HUES64 (cell line): ENCODE measurements around the gene CASZ1.
A peak's percentile ranks its signal among the peaks of the same experiment; 100 is the strongest.

Source experiments
- H3K27ac ChIP-seq: 2 replicates; pipeline ENCODE4 v1.7.0; 2013; ENCODE audit warnings: low read depth, low read length, inconsistent platforms
- H3K27me3 ChIP-seq: 2 replicates; pipeline ENCODE4 v1.6.1; 2013; ENCODE audit warnings: mild to moderate bottlenecking, low read length; ENCODE audit not compliant: insufficient read depth
- H3K36me3 ChIP-seq: 2 replicates; pipeline ENCODE4 v1.6.1; 2013; ENCODE audit warnings: mild to moderate bottlenecking, low read length; ENCODE audit not compliant: insufficient read depth
- H3K4me1 ChIP-seq: 2 replicates; pipeline ENCODE4 v1.6.1; 2013; ENCODE audit warnings: mild to moderate bottlenecking, low read length, moderate library complexity; ENCODE audit not compliant: insufficient read depth
- H3K4me3 ChIP-seq: 2 replicates; pipeline ENCODE4 v1.5.1; 2013; ENCODE audit warnings: mild to moderate bottlenecking, low read length, moderate library complexity
- H3K9ac ChIP-seq: 2 replicates; pipeline ENCODE4 v1.6.1; 2013; ENCODE audit warnings: mild to moderate bottlenecking, low read depth, low read length
- H3K9me3 ChIP-seq: 2 replicates; pipeline ENCODE4 v1.6.1; 2013; ENCODE audit warnings: low read depth, low read length; ENCODE audit not compliant: insufficient read depth
- WGBS: fragments of 150-250, 120-280 bp; methylation state at CpG from one replicate; pipeline ENCODE4 v1.1.7; 2013; ENCODE audit warnings: missing lambda C conversion rate; 5-methylcytosine and 5-hydroxymethylcytosine counted together

CASZ1 gene

GRCh38 chr1:10771789-10772188 is 24.7 kb downstream of the CASZ1 start:
- no peaks in the 10 kb centered on the region for H3K27me3 ChIP-seq
- no peaks in the 10 kb centered on the region for H3K36me3 ChIP-seq
- H3K4me1 ChIP-seq, result no peaks in the 10 kb centered on the region
- no peaks in the 10 kb centered on the region for H3K9me3 ChIP-seq
- H3K9ac ChIP-seq, result no peak overlapping the region
- 79% methylated on average over 8 of the region's 8 CpGs for WGBS
- H3K27ac ChIP-seq, result no peak overlapping the region
- no peak overlapping the region for H3K4me3 ChIP-seq

GRCh38 chr1:10768552-10768951 is 27.9 kb downstream of the CASZ1 start:
- no peak overlapping the region for H3K9ac ChIP-seq
- H3K4me1 ChIP-seq, result no peaks in the 10 kb centered on the region
- H3K9me3 ChIP-seq, result no peaks in the 10 kb centered on the region
- 94% methylated on average over 7 of the region's 7 CpGs for WGBS
- H3K27me3 ChIP-seq, result no peaks in the 10 kb centered on the region
- no peak overlapping the region for H3K27ac ChIP-seq
- no peak overlapping the region for H3K4me3 ChIP-seq
- no peaks in the 10 kb centered on the region for H3K36me3 ChIP-seq

GRCh38 chr1:10767282-10767681 is 29.2 kb downstream of the CASZ1 start:
- Histone ChIP-seq H3K4me3 (no peak overlapping the region), H3K27ac (no peak overlapping the region), H3K27me3 (no peaks in the 10 kb centered on the region), H3K9me3 (no peaks in the 10 kb centered on the region), H3K4me1 (no peaks in the 10 kb centered on the region), H3K36me3 (no peaks in the 10 kb centered on the region), H3K9ac (no peak overlapping the region)
- WGBS, result 90% methylated on average over 9 of the region's 9 CpGs

- Histone ChIP-seq H3K4me1 (no peaks in the 10 kb centered on the region), H3K9me3 (no peaks in the 10 kb centered on the region), H3K9ac (no peak overlapping the region), H3K27me3 (no peaks in the 10 kb centered on the region), H3K36me3 (no peaks in the 10 kb centered on the region), H3K27ac (no peak overlapping the region), H3K4me3 (no peak overlapping the region)
- 94% methylated on average over 17 of the region's 17 CpGs for WGBS
These were observed 30.5 kb downstream of the CASZ1 start for GRCh38 chr1:10765734-10766478.

- no peaks in the 10 kb centered on the region for H3K27me3 ChIP-seq
- no peak overlapping the region for H3K27ac ChIP-seq
- H3K9ac ChIP-seq, result no peak overlapping the region
- H3K4me3 ChIP-seq, result no peak overlapping the region
- 95% methylated on average over 13 of the region's 15 CpGs for WGBS
- no peaks in the 10 kb centered on the region for H3K36me3 ChIP-seq
- no peaks in the 10 kb centered on the region for H3K4me1 ChIP-seq
- no peaks in the 10 kb centered on the region for H3K9me3 ChIP-seq
These were observed 31.1 kb downstream of the CASZ1 start for GRCh38 chr1:10765304-10765703.

- H3K27me3 ChIP-seq, result no peaks in the 10 kb centered on the region
- H3K9me3 ChIP-seq, result no peaks in the 10 kb centered on the region
- H3K36me3 ChIP-seq, result no peaks in the 10 kb centered on the region
- 93% methylated on average over 6 of the region's 6 CpGs for WGBS
- H3K9ac ChIP-seq, result no peak overlapping the region
- H3K27ac ChIP-seq, result no peak overlapping the region
- no peaks in the 10 kb centered on the region; the same call in 1 of the 2 replicates for H3K4me1 ChIP-seq
- no peak overlapping the region for H3K4me3 ChIP-seq
These were observed 32.1 kb downstream of the CASZ1 start for GRCh38 chr1:10764296-10764798.

- WGBS, result 88% methylated on average over 12 of the region's 12 CpGs
- Histone ChIP-seq H3K27ac (no peak overlapping the region), H3K9ac (no peak overlapping the region), H3K9me3 (no peaks in the 10 kb centered on the region), H3K4me3 (no peak overlapping the region), H3K36me3 (no peaks in the 10 kb centered on the region), H3K27me3 (no peaks in the 10 kb centered on the region), H3K4me1 (no peaks in the 10 kb centered on the region; the same call in 1 of the 2 replicates)
These were observed 33.6 kb downstream of the CASZ1 start for GRCh38 chr1:10762875-10763274.

GRCh38 chr1:10762153-10762523 is 34.3 kb downstream of the CASZ1 start:
- no peaks in the 10 kb centered on the region for H3K9me3 ChIP-seq
- H3K4me3 ChIP-seq, result no peak overlapping the region
- H3K27me3 ChIP-seq, result no peaks in the 10 kb centered on the region
- 94% methylated on average over 6 of the region's 6 CpGs for WGBS
- H3K27ac ChIP-seq, result no peak overlapping the region
- H3K36me3 ChIP-seq, result no peaks in the 10 kb centered on the region
- peaks cover under 1% of the 10 kb centered on the region; the same call in 1 of the 2 replicates for H3K4me1 ChIP-seq
- H3K9ac ChIP-seq, result no peak overlapping the region

GRCh38 chr1:10761503-10762152 is 34.8 kb downstream of the CASZ1 start:
- Histone ChIP-seq H3K27ac (no peak overlapping the region; the same call in 1 of the 2 replicates), H3K4me1 (peaks cover 5% of the 10 kb centered on the region; the same call in 1 of the 2 replicates), H3K36me3 (no peaks in the 10 kb centered on the region), H3K9me3 (no peaks in the 10 kb centered on the region), H3K9ac (peak overlapping the region; percentile 23; the same call in 1 of the 2 replicates), H3K4me3 (no peak overlapping the region), H3K27me3 (no peaks in the 10 kb centered on the region)
- 90% methylated on average over 23 of the region's 23 CpGs for WGBS

- Histone ChIP-seq H3K4me1 (peaks cover 6% of the 10 kb centered on the region; the same call in 1 of the 2 replicates), H3K9me3 (no peaks in the 10 kb centered on the region), H3K36me3 (no peaks in the 10 kb centered on the region), H3K27ac (no peak overlapping the region), H3K9ac (no peak overlapping the region; the same call in 1 of the 2 replicates), H3K4me3 (no peak overlapping the region), H3K27me3 (no peaks in the 10 kb centered on the region)
- 93% methylated on average over 17 of the region's 17 CpGs for WGBS
These were observed 35.6 kb downstream of the CASZ1 start for GRCh38 chr1:10760566-10761502.
